Breast epithelium (tissue), 3 donors: ENCODE results near the gene PLCH1.

Source experiments
- POLR2A ChIP-seq: fragments of 450-650 bp; IDR thresholded peaks from one replicate; pipeline ENCODE4 v1.6.1; 2016; ENCODE audit warnings: antibody characterized with exemption, mild to moderate bottlenecking, moderate library complexity
- POLR2AphosphoS5 ChIP-seq, 3 donors: sonication (generic); formaldehyde crosslinking; IDR thresholded peaks; one replicate each; pipeline ENCODE4 v1.6.1; 2017; ENCODE audit warnings: antibody characterized with exemption in 3 of 3
- TF ChIP-seq, protein P1 (sequence below), 3 donors: fragments of 450-650 bp; IDR thresholded peaks; one replicate each; pipeline ENCODE4 v1.5.1; 2016 to 2017; ENCODE audit warnings: antibody characterized with exemption in 3 of 3, mild to moderate bottlenecking in 3 of 3, moderate library complexity in 3 of 3

DNA sequence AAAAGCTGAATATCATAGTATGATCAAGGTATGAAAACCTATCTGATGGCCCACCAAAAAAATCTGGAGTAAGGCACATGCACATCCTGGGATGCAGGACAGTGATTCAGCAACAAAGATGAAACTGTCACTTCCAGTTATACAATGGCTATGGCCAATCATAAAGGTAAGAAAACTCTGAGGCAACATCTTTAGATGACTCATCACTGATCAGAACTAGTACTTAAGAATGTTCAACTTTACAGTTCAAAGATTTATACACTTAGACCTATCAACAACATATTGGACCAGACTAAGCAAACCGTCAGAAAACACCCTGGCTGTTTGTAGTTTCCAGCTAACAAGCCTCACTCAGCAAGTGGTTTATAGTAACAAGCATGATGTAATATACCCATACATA lies 21.3 kb upstream of the PLCH1 start:
- TF ChIP-seq POLR2A (no peak), POLR2AphosphoS5 (IDR thresholded peaks at IDR 0.05) (no peak)
- TF ChIP-seq, protein P1, sequence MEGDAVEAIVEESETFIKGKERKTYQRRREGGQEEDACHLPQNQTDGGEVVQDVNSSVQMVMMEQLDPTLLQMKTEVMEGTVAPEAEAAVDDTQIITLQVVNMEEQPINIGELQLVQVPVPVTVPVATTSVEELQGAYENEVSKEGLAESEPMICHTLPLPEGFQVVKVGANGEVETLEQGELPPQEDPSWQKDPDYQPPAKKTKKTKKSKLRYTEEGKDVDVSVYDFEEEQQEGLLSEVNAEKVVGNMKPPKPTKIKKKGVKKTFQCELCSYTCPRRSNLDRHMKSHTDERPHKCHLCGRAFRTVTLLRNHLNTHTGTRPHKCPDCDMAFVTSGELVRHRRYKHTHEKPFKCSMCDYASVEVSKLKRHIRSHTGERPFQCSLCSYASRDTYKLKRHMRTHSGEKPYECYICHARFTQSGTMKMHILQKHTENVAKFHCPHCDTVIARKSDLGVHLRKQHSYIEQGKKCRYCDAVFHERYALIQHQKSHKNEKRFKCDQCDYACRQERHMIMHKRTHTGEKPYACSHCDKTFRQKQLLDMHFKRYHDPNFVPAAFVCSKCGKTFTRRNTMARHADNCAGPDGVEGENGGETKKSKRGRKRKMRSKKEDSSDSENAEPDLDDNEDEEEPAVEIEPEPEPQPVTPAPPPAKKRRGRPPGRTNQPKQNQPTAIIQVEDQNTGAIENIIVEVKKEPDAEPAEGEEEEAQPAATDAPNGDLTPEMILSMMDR (IDR thresholded peaks at IDR 0.05): no peak
